ENCODE results near the gene BRAF.
"Not testable (repeated sequence)": the region's sequence is repeated elsewhere in the genome, so short reads cannot be mapped to it uniquely, and the experiment has no call there.

DNA sequence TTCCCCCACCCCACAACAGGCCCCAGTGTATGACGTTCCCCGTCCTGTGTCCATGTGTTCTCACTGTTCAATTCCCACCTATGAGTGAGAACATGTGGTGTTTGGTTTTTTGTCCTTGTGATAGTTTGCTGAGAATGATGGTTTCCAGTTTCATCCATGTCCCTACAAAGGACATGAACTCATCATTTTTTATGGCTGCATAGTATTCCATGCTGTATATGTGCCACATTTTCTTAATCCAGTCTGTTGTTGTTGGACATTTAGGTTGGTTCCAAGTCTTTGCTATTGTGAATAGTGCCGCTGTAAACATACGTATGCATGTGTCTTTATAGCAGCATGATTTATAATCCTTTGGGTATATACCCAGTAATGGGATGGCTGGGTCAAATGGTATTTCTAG lies 216.0 kb downstream of the BRAF start:
- TF ChIP-seq, protein P1, sequence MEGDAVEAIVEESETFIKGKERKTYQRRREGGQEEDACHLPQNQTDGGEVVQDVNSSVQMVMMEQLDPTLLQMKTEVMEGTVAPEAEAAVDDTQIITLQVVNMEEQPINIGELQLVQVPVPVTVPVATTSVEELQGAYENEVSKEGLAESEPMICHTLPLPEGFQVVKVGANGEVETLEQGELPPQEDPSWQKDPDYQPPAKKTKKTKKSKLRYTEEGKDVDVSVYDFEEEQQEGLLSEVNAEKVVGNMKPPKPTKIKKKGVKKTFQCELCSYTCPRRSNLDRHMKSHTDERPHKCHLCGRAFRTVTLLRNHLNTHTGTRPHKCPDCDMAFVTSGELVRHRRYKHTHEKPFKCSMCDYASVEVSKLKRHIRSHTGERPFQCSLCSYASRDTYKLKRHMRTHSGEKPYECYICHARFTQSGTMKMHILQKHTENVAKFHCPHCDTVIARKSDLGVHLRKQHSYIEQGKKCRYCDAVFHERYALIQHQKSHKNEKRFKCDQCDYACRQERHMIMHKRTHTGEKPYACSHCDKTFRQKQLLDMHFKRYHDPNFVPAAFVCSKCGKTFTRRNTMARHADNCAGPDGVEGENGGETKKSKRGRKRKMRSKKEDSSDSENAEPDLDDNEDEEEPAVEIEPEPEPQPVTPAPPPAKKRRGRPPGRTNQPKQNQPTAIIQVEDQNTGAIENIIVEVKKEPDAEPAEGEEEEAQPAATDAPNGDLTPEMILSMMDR (IDR thresholded peaks at IDR 0.05), result not testable (repeated sequence)
- TF ChIP-seq EP300 (IDR thresholded peaks at IDR 0.05; ENCODE audit: low read depth); POLR2A (IDR thresholded peaks at IDR 0.05); POLR2AphosphoS5 (IDR thresholded peaks at IDR 0.05): not testable (repeated sequence)

All from transverse colon (tissue), 4 donors.